ELR (cell line): Measurements from ENCODE around the gene HDAC10.

ENCODE experiments used
- DNase-seq: peaks from one replicate; pipeline ENCODE4 v3.0.0-alpha.2; 2015; ENCODE audit warnings: low read depth

Gene HDAC10

GRCh38 chr22:50255607-50256006, 4.5 kb upstream of the HDAC10 start:
- no peak for DNase-seq

- DNase-seq: no peak
These were observed 4.0 kb upstream of the HDAC10 start for GRCh38 chr22:50255099-50255498.

- DNase-seq: no peak
These were observed 2.9 kb upstream of the HDAC10 start for GRCh38 chr22:50253941-50254340.

DNA sequence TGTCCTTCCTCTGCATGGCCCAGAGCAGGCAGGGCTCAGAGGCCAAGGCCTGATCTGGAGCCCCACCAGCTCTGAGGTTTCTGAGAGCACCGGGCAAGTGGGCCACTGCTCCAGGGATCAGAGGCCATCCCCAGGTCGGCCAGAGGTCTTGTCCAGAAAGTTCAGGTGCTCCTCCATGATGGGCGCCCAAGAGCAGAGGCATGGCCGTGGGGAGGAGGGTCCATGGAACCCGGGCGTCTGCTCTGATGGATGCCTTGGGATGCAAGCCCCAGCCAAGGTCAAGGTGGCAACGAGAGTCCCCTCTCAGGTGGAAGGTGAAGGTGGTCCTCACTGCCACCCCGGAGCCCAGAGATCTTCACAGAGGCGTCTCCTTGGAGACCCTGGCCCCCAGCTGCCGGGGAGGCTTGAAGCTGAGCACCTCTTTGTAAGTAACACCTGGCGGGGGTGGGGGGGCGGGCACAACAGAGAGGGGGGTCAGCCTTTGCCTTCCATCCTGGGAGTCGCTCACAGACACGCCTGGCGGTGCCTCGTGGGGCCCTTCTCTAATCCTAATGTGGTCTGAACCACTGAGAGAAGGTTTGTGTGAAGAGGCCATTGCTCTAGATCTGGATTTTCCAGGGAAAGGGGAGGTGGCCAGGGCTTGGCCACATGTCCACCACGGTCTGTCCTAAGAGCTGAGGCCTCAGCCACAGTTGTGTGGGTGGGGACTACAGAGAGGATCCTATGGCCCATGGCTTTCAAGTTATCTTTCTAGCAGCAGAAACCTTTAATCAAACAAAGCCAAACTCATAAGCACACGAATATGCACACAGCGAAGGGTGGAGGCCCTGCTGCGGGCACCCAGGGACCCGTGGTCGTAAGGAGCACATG, 2.2 kb upstream of the HDAC10 start:
- no peak for DNase-seq

- peak; percentile 76 for DNase-seq
These were observed 1.3 kb upstream of the HDAC10 start for GRCh38 chr22:50252082-50253045.

DNA sequence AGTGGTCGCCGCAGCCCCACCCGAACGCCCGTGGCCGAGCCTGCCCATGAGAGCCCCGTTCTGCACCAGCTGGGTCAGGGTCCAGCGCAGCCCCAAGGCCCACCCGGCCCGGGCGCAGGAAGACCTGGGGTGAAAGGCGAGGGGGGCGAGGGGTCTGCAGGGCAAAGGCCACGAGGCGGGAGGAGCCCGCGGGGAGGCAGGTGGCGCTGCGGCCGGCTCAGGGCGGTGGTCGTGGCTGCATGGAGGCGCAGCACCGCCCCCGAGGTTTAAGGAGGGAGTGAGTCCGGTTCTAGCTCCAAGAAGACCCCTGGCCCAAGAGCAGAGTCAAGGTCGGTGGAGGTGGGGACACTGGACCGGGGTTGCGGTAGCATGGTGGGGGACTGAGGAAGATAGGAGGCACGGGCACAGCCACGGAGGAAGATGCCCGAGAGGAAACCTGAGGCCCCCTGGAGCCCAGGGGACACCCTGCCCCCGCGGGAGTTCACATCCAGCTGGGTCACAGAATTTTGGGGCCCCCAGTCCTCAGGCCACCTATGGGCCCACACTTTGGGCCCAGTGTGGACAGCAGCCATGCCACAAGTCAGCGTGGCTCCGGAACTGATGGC, 514 bp upstream of the HDAC10 start:
- no peak for DNase-seq

- DNase-seq: no peak
These were observed 863 bp downstream of the HDAC10 start for GRCh38 chr22:50250249-50250554.

GRCh38 chr22:50249341-50250248, 1.5 kb downstream of the HDAC10 start:
- no peak for DNase-seq

- no peak for DNase-seq
These were observed 2.6 kb downstream of the HDAC10 start for GRCh38 chr22:50248196-50249081.

- peak; percentile 75 for DNase-seq
These were observed 3.3 kb downstream of the HDAC10 start for GRCh38 chr22:50247748-50248147.

DNA sequence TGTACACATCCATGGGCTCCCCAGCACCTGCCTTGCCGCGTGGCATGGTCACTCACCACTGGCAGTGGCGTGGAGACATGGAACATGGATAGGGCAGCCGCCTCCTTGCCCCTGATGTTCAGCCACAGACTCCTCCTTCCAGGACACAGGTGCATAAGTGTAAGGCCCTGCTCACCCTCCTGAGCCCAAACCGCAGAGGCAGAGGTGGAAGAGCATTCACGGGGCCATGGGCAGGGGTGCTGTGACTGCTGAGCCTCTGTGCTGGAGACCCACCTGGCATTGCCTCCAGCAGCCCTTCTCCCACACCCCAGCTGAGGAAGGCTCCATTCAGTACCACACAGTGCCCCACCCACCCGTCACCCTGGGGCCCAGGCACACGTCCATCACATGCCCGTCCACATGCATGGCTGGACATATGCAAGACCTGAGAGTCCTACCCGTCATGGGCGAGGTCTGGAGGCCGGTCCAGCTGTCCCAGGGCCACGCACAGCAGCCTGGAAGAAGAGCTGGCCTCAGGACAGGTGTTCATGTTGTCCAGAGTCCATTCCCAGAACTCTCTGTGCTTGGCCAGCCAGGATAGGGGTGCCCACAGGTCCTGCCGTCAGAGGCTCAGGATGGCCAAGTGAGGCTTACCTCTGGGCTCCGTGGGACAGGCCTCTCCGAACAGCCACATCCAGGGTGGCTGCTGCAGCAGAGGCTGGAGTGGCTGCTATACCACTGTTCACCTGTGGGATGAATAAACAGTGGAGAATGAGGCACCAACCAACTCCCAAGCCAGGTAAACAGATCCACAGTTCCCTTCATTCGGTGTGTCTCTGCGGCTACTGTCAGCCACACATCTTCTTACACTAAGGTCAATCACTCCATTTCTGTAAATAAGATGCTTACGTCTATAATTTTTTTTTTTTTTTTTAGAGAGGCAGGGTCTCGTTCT, 4.6 kb downstream of the HDAC10 start:
- peak; percentile 30 for DNase-seq

- DNase-seq: no peak
These were observed 5.6 kb downstream of the HDAC10 start for GRCh38 chr22:50245214-50246072.

- peak; percentile 95 for DNase-seq
These were observed 6.4 kb downstream of the HDAC10 start, which contains the start of gene TUBGCP6 for GRCh38 chr22:50244420-50245213. TUBGCP6 (minus strand) TSS chr22:50245023; CDS start chr22:50244459, 564 bp downstream.

DNA sequence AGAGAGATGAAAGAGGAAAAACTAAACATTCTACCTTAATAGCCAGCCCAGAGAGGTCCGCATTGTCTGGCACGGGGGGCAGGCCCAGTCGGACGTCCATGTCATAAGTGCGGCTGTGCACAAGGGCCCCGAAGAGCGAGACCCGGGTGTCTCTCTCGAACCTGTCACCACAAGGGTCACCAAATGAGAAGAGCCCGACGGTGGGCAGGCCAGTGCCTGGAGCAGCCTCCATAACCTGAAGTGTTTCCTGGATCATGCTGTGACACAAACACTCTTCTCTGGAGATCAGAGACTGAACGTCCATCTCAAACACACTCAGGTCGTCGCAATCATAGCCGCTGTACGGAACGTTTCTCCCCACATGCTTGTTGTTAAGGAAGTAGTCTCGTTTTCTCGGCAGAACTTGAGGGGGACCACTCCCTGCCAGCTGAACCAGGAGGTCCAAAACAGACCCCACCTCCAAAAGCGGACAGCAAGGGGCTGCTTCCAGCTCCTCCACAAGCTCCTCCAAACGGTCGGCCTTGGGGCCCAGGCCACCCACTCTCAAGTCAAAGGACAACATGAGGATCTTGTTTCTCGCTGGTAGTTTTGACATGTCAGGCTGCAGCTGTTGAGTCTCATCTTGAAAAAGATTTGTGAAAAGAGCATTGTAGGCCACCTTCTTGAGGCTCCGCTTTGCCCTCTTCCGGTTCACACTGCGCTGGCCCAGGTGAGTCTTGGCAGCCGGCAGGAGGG, 7.2 kb downstream of the HDAC10 start:
- DNase-seq: no peak

DNA sequence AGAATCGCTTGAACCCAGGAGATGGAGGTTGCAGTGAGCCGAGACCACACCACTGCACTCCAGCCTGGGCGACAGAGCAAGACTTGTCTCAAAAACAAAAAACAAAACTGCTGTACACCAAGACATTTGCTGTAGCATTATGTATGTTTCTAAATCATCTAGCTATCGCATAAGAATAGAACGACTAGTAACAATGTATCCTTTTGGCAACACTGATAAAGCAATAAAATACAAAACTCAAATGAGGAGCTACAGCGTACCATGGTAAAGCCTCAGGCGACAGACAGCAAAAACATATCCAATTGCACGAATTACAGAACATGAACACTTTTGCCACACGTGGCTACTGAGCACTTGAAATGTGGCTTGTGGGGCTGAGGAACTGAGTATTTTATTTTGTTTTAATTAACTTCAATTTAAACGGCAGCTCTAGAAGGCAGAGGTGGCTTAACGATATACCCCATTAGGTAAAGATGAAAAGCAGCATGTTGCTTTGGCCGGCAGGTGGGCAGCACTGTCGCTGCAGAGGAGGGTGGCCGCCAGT, 8.6 kb downstream of the HDAC10 start:
- no peak for DNase-seq

- peak; percentile 37 for DNase-seq
These were observed 12.3 kb downstream of the HDAC10 start for GRCh38 chr22:50238755-50239154.
